PC-9 (cell line): ENCODE results near the gene OSBPL8.

Experiments used
- CTCF ChIP-seq: fragments of 200-600 bp; sonication (generic); conservative IDR thresholded peaks from 2 replicates; pipeline ENCODE4 v1.6.1; 2017; ENCODE audit warnings: mixed run types, antibody characterized with exemption, mild to moderate bottlenecking, moderate library complexity
- EZH2 ChIP-seq: fragments of 200-600 bp; sonication (generic); IDR thresholded peaks from 2 replicates; pipeline ENCODE4 v1.8.0; 2017; ENCODE audit warnings: antibody characterized with exemption, low read depth

- no peak for TF ChIP-seq EZH2
- no peak for TF ChIP-seq CTCF
Measured at GRCh38 chr12:76421046-76421445, 138.5 kb downstream of the OSBPL8 start.
